A549 (cell line): ENCODE measurements around the gene GUK1. TPM values are rescaled to one million over a fixed set of nuclear protein-coding genes. Genes with fewer than 3 reads are reported as not detected.

Source experiments
- ATAC-seq, 2 experiments: fragments of 200-7000 bp in 1 of 2; fragments of >200 bp in 1 of 2; cut with Nextera tagmentation in 1 of 2; cut with Tn5 transposase in 1 of 2; 3 replicates each; pipeline versions ENCODE4 v1.8.0 to v1.9.1; 2018 to 2020; ENCODE audit warnings: mild to moderate bottlenecking in 1 of 2, moderate library complexity in 1 of 2
- CTCF ChIA-PET: fragments of 300-600 bp; sonication (Branson Sonifier 250); formaldehyde crosslinking; extraction: SDS; loops from one replicate; lab custom pipeline; 2021; ENCODE audit warnings: antibody characterized with exemption, inconsistent platforms; lab: Yijun Ruan, JAX
- POLR2A ChIA-PET: fragments of 350-600 bp; formaldehyde crosslinking; extraction: SDS; loops from one replicate; lab custom pipeline; 2021; ENCODE audit warnings: antibody characterized with exemption, inconsistent platforms; lab: Yijun Ruan, JAX
- DNase-seq, 2 experiments: peaks; one replicate each; pipeline versions ENCODE4 v3.0.0 to v3.0.0-alpha.2; 2011 to 2016; ENCODE audit warnings: low read depth in 1 of 2, low spot score in 1 of 2
- FAIRE-seq: peaks from 2 replicates; lab custom pipeline; 2011; peaks lifted over from hg19 to GRCh38; lab: Jason Lieb, UNC
- H3K27ac ChIP-seq, 2 experiments: fragments of >200 bp; sonication (Bioruptor Twin); formaldehyde crosslinking; 3 replicates each; pipeline ENCODE4 v1.5.1; 2016 to 2017
- H3K4me1 ChIP-seq: fragments of >200 bp; sonication (Bioruptor Twin); formaldehyde crosslinking; 3 replicates; pipeline ENCODE4 v1.6.1; 2016
- H3K4me2 ChIP-seq: fragments of >200 bp; sonication (Bioruptor Twin); formaldehyde crosslinking; 3 replicates; pipeline ENCODE4 v1.6.1; 2016
- H3K4me3 ChIP-seq: fragments of >200 bp; sonication (Bioruptor Twin); formaldehyde crosslinking; 3 replicates; pipeline ENCODE4 v1.5.1; 2016
- H3K9me3 ChIP-seq: fragments of >200 bp; sonication (Bioruptor Twin); formaldehyde crosslinking; 3 replicates; pipeline ENCODE4 v1.6.1; 2016
- BCL3 ChIP-seq: fragments of >200 bp; sonication (Bioruptor Twin); formaldehyde crosslinking; IDR thresholded peaks from 3 replicates; pipeline ENCODE4 v1.6.1; 2016
- CTCF ChIP-seq: fragments of >200 bp; sonication (Bioruptor Twin); formaldehyde crosslinking; IDR thresholded peaks from 3 replicates; pipeline ENCODE4 v1.5.1; 2016
- E2F6 ChIP-seq: IDR thresholded peaks from 2 replicates; pipeline ENCODE4 v1.6.1; 2012; ENCODE audit warnings: low read depth, borderline replicate concordance
- EHF ChIP-seq: fragments of 250-450 bp; sonication (Bioruptor Pico); IDR thresholded peaks from 2 replicates; pipeline ENCODE4 v1.5.0; 2020; ENCODE audit warnings: mild to moderate bottlenecking
- ELK1 ChIP-seq: fragments of 150-350 bp; IDR thresholded peaks from 2 replicates; pipeline ENCODE4 v1.6.1; 2014; ENCODE audit warnings: low read depth, mild to moderate bottlenecking, low read length
- FOSL2 ChIP-seq, 2 experiments: fragments of 450-650 bp in 1 of 2; fragments of >200 bp in 1 of 2; sonication (Bioruptor Twin) in 1 of 2; formaldehyde crosslinking; IDR thresholded peaks; 2 replicates each; pipeline versions ENCODE4 v1.5.0 to v1.6.1; 2016 to 2020; ENCODE audit warnings: mild to moderate bottlenecking in 1 of 2, moderate library complexity in 1 of 2
- FOXS1 ChIP-seq: fragments of 250-450 bp; sonication (Bioruptor Pico); IDR thresholded peaks from 2 replicates; pipeline ENCODE4 v1.5.0; 2020; ENCODE audit warnings: mild to moderate bottlenecking, moderate library complexity
- HOXA7 ChIP-seq: fragments of 250-450 bp; sonication (Bioruptor Pico); IDR thresholded peaks from 2 replicates; pipeline ENCODE4 v1.5.0; 2020; ENCODE audit warnings: mild to moderate bottlenecking, moderate library complexity
- HOXB13 ChIP-seq: fragments of 250-450 bp; sonication (Bioruptor Pico); IDR thresholded peaks from 2 replicates; pipeline ENCODE4 v1.5.0; 2020; ENCODE audit warnings: low read depth, mild to moderate bottlenecking, moderate library complexity
- HOXB5 ChIP-seq: fragments of 250-450 bp; sonication (Bioruptor Pico); IDR thresholded peaks from 2 replicates; pipeline ENCODE4 v1.5.0; 2020; ENCODE audit warnings: mild to moderate bottlenecking, moderate library complexity
- JUNB ChIP-seq: fragments of >200 bp; sonication (Bioruptor Twin); formaldehyde crosslinking; IDR thresholded peaks from 2 replicates; pipeline ENCODE4 v1.6.1; 2016
- KDM5A ChIP-seq: fragments of 200-600 bp; sonication (generic); IDR thresholded peaks from 2 replicates; pipeline ENCODE4 v1.6.1; 2016; ENCODE audit warnings: antibody characterized with exemption, mild to moderate bottlenecking
- MAFK ChIP-seq: fragments of 450-650 bp; IDR thresholded peaks from 2 replicates; pipeline ENCODE4 v1.6.1; 2014; ENCODE audit not compliant: partially characterized antibody
- MYC ChIP-seq: IDR thresholded peaks from 2 replicates; pipeline ENCODE4 v1.6.1; 2012; ENCODE audit warnings: mild to moderate bottlenecking, inconsistent platforms, low read length, improper control_type of control experiment, borderline replicate concordance
- NR3C1 ChIP-seq: fragments of >200 bp; sonication (Bioruptor Twin); formaldehyde crosslinking; IDR thresholded peaks from 3 replicates; pipeline ENCODE4 v1.6.1; 2017
- PBX3 ChIP-seq: IDR thresholded peaks from 2 replicates; pipeline ENCODE4 v1.6.1; 2012
- POLR2A ChIP-seq: IDR thresholded peaks from 2 replicates; pipeline ENCODE4 v1.6.1; 2012; ENCODE audit warnings: mild to moderate bottlenecking, low read length
- POLR2AphosphoS2 ChIP-seq: conservative IDR thresholded peaks from 2 replicates; pipeline ENCODE4 v1.6.1; 2012; ENCODE audit warnings: low read length, improper control_type of control experiment, inconsistent platforms
- RAD21 ChIP-seq, 2 experiments: fragments of >200 bp in 1 of 2; sonication (Bioruptor Twin) in 1 of 2; formaldehyde crosslinking in 1 of 2; IDR thresholded peaks in 1 of 2; conservative IDR thresholded peaks in 1 of 2; 2 replicates in 1 of 2; 3 replicates in 1 of 2; pipeline ENCODE4 v1.6.1; 2012 to 2018; ENCODE audit warnings: inconsistent platforms in 1 of 2
- RFX5 ChIP-seq: fragments of 450-650 bp; IDR thresholded peaks from 2 replicates; pipeline ENCODE4 v1.7.1; 2014; ENCODE audit warnings: antibody characterized with exemption, mild to moderate bottlenecking, moderate library complexity
- RNF2 ChIP-seq: fragments of 200-600 bp; sonication (generic); IDR thresholded peaks from 2 replicates; pipeline ENCODE4 v1.6.1; 2016; ENCODE audit warnings: low read depth, mild to moderate bottlenecking, antibody characterized with exemption, moderate library complexity, borderline replicate concordance
- SMC3 ChIP-seq: fragments of >200 bp; sonication (Bioruptor Twin); formaldehyde crosslinking; IDR thresholded peaks from 3 replicates; pipeline ENCODE4 v1.6.1; 2018; ENCODE audit warnings: inconsistent platforms
- TP53 ChIP-seq: fragments of 250-450 bp; sonication (Bioruptor Pico); IDR thresholded peaks from 2 replicates; pipeline ENCODE4 v1.5.0; 2021; ENCODE audit warnings: mild to moderate bottlenecking, moderate library complexity
- USF2 ChIP-seq: fragments of 450-650 bp; IDR thresholded peaks from 2 replicates; pipeline ENCODE4 v1.6.1; 2014; ENCODE audit warnings: antibody characterized with exemption
- ZNF302 ChIP-seq: fragments of 250-450 bp; sonication (Bioruptor Pico); IDR thresholded peaks from 2 replicates; pipeline ENCODE4 v1.9.0; 2021; ENCODE audit warnings: inconsistent platforms, mild to moderate bottlenecking, moderate library complexity
- WGBS: methylation state at CpG from one replicate; pipeline ENCODE4 v1.1.6; 2017; ENCODE audit errors: missing lambda C conversion rate; 5-methylcytosine and 5-hydroxymethylcytosine counted together
- polyA plus RNA-seq, 4 experiments: library from polyadenylated mRNA; depleted of rRNA in 3 of 4; stranded (reverse); fragments of >200 nt; fragmentation: RNase III in 1 of 4; extraction: RNeasy Plus Mini Kit Qiagen cat#74134 plus additional on column Dnase treatment in 1 of 4; gene quantifications; 2 replicates in 3 of 4; 3 replicates in 1 of 4; pipeline ENCODE4 v1.2.3, GENCODE V29; 2011 to 2017

The GUK1 gene
- polyA plus RNA-seq, 2 of the 4 experiments (the other 2 are of a cell fraction): 88.9 to 106 TPM

- ATAC-seq: no peak
- 61% methylated on average over 12 of the region's 12 CpGs for WGBS
- TF ChIP-seq ZNF302 (CRISPR knock-in tag) (no peak), POLR2AphosphoS2 (no peak), E2F6 (no peak), EHF (CRISPR knock-in tag) (no peak), FOXS1 (CRISPR knock-in tag) (no peak), MYC (no peak), FOSL2 (IDR thresholded peaks at IDR 0.05) (no peak), FOSL2 (CRISPR knock-in tag; IDR thresholded peaks at IDR 0.05) (no peak), RNF2 (no peak), SMC3 (no peak), JUNB (no peak), ELK1 (no peak), HOXB5 (CRISPR knock-in tag) (no peak), PBX3 (no peak)
- TF ChIP-seq, all 56 proteins: peak for 0
- Histone ChIP-seq H3K27ac (no peak overlapping the region), H3K9me3 (no peaks in the 10 kb centered on the region), H3K4me2 (no peak overlapping the region), H3K4me3 (no peak overlapping the region), H3K4me1 (no peaks in the 10 kb centered on the region)
- FAIRE-seq (no peak), DNase-seq (no peak)
- ChIA-PET POLR2A (no interaction called here), CTCF (interaction anchor here (1.0 to 1.5 kb wide), 4 partner anchors 9 to 323 kb away, joined by 3 to 4 read pairs (median 4); partner anchors contain the start of gene IBA57)
Observed at GRCh38 chr1:228134591-228134990, 5.5 kb upstream of the GUK1 start.

GRCh38 chr1:228136901-228137300 lies 3.2 kb upstream of the GUK1 start:
- ChIA-PET POLR2A (interaction anchor here (0.6 kb wide), 1 partner anchor 270 kb away, joined by 7 read pairs; the partner anchor contains the start of gene TRIM11), CTCF (interaction anchor here (0.5 to 1.3 kb wide), 4 partner anchors 10 to 655 kb away, joined by 3 to 5 read pairs (median 4); partner anchors contain the start of gene IBA57)
- H3K4me2 ChIP-seq: no peak overlapping the region
- no peak overlapping the region for H3K4me3 ChIP-seq
- TF ChIP-seq TP53 (CRISPR knock-in tag): no peak
- no peak for TF ChIP-seq CTCF
- FAIRE-seq (no peak), DNase-seq (no peak), ATAC-seq (no peak)
- 6% methylated on average over 1 of the region's 1 CpG for WGBS
- H3K4me1 ChIP-seq: peaks cover 10% of the 10 kb centered on the region
- no peak overlapping the region for H3K27ac ChIP-seq
- no peaks in the 10 kb centered on the region for H3K9me3 ChIP-seq

- CTCF ChIA-PET: interaction anchor here (0.9 to 2.1 kb wide), 3 partner anchors 9 to 253 kb away, joined by 3 to 9 read pairs (median 3); no protein-coding TSS in a partner anchor
- 17% methylated on average over 30 of the region's 30 CpGs for WGBS
- H3K27ac ChIP-seq: peak overlapping the region; percentile 84 to 89
- FAIRE-seq: no peak
- H3K4me2 ChIP-seq: peak overlapping the region; percentile 88
- H3K9me3 ChIP-seq: no peaks in the 10 kb centered on the region
- H3K4me1 ChIP-seq: peaks cover 14% of the 10 kb centered on the region
- no peak for DNase-seq
- H3K4me3 ChIP-seq: peak overlapping the region; percentile 65
- ATAC-seq: no peak
- POLR2A ChIA-PET: no interaction called here
- TF ChIP-seq MAFK: no peak
- TF ChIP-seq TP53 (CRISPR knock-in tag): no peak
- no peak for TF ChIP-seq RAD21 (conservative IDR thresholded peaks at IDR 0.05 in 1 of 2, IDR thresholded peaks at IDR 0.05 in 1 of 2)
- no peak for TF ChIP-seq NR3C1
- TF ChIP-seq HOXA7 (CRISPR knock-in tag): no peak
- no peak for TF ChIP-seq EHF (CRISPR knock-in tag)
- TF ChIP-seq BCL3: 0 out of 3 replicates have a peak, but pooled peaks have one; percentile 30
- TF ChIP-seq POLR2A: peak; percentile 62
- TF ChIP-seq MYC: no peak
- TF ChIP-seq HOXB13 (CRISPR knock-in tag): no peak
- TF ChIP-seq ELK1: no peak
- TF ChIP-seq KDM5A: no peak
- no peak for TF ChIP-seq USF2
- TF ChIP-seq RFX5: no peak
Observed at GRCh38 chr1:228139406-228139930, 611 bp upstream of the GUK1 start.
